MM.1S (cell line): Measurements from ENCODE around the gene RAVER2.

ENCODE experiments used
- EZH2 ChIP-seq: fragments of 300-600 bp; sonication (generic); optimal IDR thresholded peaks from 2 replicates; pipeline ENCODE3; 2017; ENCODE audit warnings: low read depth, mild to moderate bottlenecking, antibody characterized with exemption, low read length, mixed read lengths
- TF ChIP-seq, protein P1 (sequence below): fragments of 300-600 bp; sonication (generic); IDR thresholded peaks from 2 replicates; pipeline ENCODE4 v1.5.1; 2016; ENCODE audit warnings: antibody characterized with exemption, low read length, mixed read lengths

DNA sequence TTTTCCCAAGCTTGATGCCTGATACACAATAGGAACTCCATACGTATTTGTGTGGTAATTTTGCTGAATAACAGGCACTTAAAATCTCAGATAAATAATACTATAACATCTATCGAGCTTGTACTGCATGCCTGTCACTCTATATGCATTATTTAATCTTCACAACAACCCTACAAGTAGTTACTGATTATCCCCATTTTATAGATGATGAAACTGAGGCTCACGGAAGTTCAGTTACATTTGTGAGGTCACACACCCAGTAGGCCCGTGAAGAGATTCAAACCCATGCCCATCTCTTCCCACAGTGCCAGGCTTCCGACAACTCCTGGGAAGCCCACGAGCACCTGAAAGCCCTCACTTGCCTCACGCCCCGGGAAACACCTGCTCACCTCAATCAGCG is 98.8 kb downstream of the RAVER2 start:
- TF ChIP-seq, protein P1, sequence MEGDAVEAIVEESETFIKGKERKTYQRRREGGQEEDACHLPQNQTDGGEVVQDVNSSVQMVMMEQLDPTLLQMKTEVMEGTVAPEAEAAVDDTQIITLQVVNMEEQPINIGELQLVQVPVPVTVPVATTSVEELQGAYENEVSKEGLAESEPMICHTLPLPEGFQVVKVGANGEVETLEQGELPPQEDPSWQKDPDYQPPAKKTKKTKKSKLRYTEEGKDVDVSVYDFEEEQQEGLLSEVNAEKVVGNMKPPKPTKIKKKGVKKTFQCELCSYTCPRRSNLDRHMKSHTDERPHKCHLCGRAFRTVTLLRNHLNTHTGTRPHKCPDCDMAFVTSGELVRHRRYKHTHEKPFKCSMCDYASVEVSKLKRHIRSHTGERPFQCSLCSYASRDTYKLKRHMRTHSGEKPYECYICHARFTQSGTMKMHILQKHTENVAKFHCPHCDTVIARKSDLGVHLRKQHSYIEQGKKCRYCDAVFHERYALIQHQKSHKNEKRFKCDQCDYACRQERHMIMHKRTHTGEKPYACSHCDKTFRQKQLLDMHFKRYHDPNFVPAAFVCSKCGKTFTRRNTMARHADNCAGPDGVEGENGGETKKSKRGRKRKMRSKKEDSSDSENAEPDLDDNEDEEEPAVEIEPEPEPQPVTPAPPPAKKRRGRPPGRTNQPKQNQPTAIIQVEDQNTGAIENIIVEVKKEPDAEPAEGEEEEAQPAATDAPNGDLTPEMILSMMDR: no peak
- TF ChIP-seq EZH2: no peak
